ENCODE measurements around the gene PTBP1.
"Not testable (repeated sequence)": the region's sequence is repeated elsewhere in the genome, so short reads cannot be mapped to it uniquely, and the experiment has no call there.

PTBP1 gene

GRCh38 chr19:827710-828321 lies 30.6 kb downstream of the PTBP1 start, which contains the start of gene AZU1:
Gene AZU1 (plus strand): TSS chr19:827837. CDS start chr19:827847, 10 bp downstream.
- DNase-seq (ENCODE audit: low read depth in 2 of 2), result no peak

- DNase-seq (ENCODE audit: low read depth in 2 of 2), result no peak
Measured at GRCh38 chr19:829129-829758, 32.0 kb downstream of the PTBP1 start.

- no peak for DNase-seq (ENCODE audit: low read depth in 2 of 2)
Measured at GRCh38 chr19:831407-832369, 34.4 kb downstream of the PTBP1 start.

- no peak for DNase-seq (ENCODE audit: low read depth in 2 of 2)
Measured at GRCh38 chr19:834216-834615, 37.0 kb downstream of the PTBP1 start.

GRCh38 chr19:835210-835810 lies 38.1 kb downstream of the PTBP1 start:
- DNase-seq (ENCODE audit: low read depth in 2 of 2), result no peak

- DNase-seq (ENCODE audit: low read depth in 2 of 2), result no peak
Measured at GRCh38 chr19:840519-841206, 43.4 kb downstream of the PTBP1 start, which contains the start of gene PRTN3. Gene PRTN3 (plus strand): TSS chr19:840999. CDS start chr19:841009, 10 bp downstream.

- DNase-seq (ENCODE audit: low read depth in 2 of 2), result not testable (repeated sequence)
Measured at GRCh38 chr19:842802-843179, 45.5 kb downstream of the PTBP1 start.

- DNase-seq (ENCODE audit: low read depth in 2 of 2), result no peak
Measured at GRCh38 chr19:843180-843835, 46.1 kb downstream of the PTBP1 start.

- no peak for DNase-seq (ENCODE audit: low read depth in 2 of 2)
Measured at GRCh38 chr19:843836-844545, 46.7 kb downstream of the PTBP1 start.

- DNase-seq (ENCODE audit: low read depth in 2 of 2), result no peak
Measured at GRCh38 chr19:844546-844971, 47.3 kb downstream of the PTBP1 start.

GRCh38 chr19:845707-846521 lies 48.7 kb downstream of the PTBP1 start:
- no peak for DNase-seq (ENCODE audit: low read depth in 2 of 2)

GRCh38 chr19:848386-848921 lies 51.2 kb downstream of the PTBP1 start:
- DNase-seq (ENCODE audit: low read depth in 2 of 2), result no peak

GRCh38 chr19:849195-849594 lies 51.9 kb downstream of the PTBP1 start:
- not testable (repeated sequence) for DNase-seq (ENCODE audit: low read depth in 2 of 2)

GRCh38 chr19:850221-850978 lies 53.1 kb downstream of the PTBP1 start:
- DNase-seq (ENCODE audit: low read depth in 2 of 2), result no peak

GRCh38 chr19:850979-851335 lies 53.7 kb downstream of the PTBP1 start:
- no peak for DNase-seq (ENCODE audit: low read depth in 2 of 2)

- DNase-seq (ENCODE audit: low read depth in 2 of 2), result no peak
Measured at GRCh38 chr19:852136-853013, 55.1 kb downstream of the PTBP1 start, which contains the start of gene ELANE. Gene ELANE (plus strand): TSS chr19:852303. CDS start chr19:852329, 26 bp downstream.

- no peak for DNase-seq (ENCODE audit: low read depth in 2 of 2)
Measured at GRCh38 chr19:853014-853585, 55.8 kb downstream of the PTBP1 start.

Measured in stimulated activated CD4-positive, alpha-beta T cell treated with anti-CD3 and anti-CD28 coated beads, Interleukin-1b, Interleukin-23, amount 100 ng/mL, for 4 hours (primary cell).